SK-N-SH (cell line): ENCODE results near the gene ZFHX3. TPM values are rescaled to one million over a fixed set of nuclear protein-coding genes. Genes with fewer than 3 reads are reported as not detected.
A peak's percentile ranks its signal among the peaks of the same experiment; 100 is the strongest.

Source experiments
- CTCF ChIA-PET: fragments of 300-600, 350-600 bp; formaldehyde crosslinking; extraction: SDS; loops from one replicate; lab custom pipeline; 2021; lab: Yijun Ruan, JAX
- POLR2A ChIA-PET: fragments of 350-600 bp; sonication (Branson Sonifier 250); formaldehyde crosslinking; extraction: SDS; loops from one replicate; lab custom pipeline; 2020; ENCODE audit warnings: antibody characterized with exemption, inconsistent platforms; lab: Yijun Ruan, JAX
- DNase-seq: peaks from one replicate; pipeline ENCODE4 v3.0.0; 2012
- H2AFZ ChIP-seq: fragments of 200-600 bp; sonication (generic); 2 replicates; pipeline ENCODE4 v1.8.1; 2016; ENCODE audit warnings: antibody characterized with exemption, mild to moderate bottlenecking, low read depth
- H3F3A ChIP-seq: fragments of 200-600 bp; sonication (generic); replicated peaks from 2 replicates; pipeline ENCODE3; 2016; ENCODE audit warnings: antibody characterized with exemption, mild to moderate bottlenecking; ENCODE audit not compliant: insufficient read depth
- H3K27ac ChIP-seq, 2 experiments: fragments of 200-500 bp in 1 of 2; fragments of 200-600 bp in 1 of 2; sonication (Bioruptor generic) in 1 of 2; sonication (generic), shearing (Covaris generic) in 1 of 2; 2 replicates each; pipeline versions ENCODE4 v1.5.1 to v1.6.1; 2014 to 2016; ENCODE audit warnings: low read depth in 2 of 2, inconsistent platforms in 1 of 2, low read length in 1 of 2, mild to moderate bottlenecking in 1 of 2, mixed read lengths in 1 of 2
- H3K27me3 ChIP-seq: fragments of 200-600 bp; sonication (generic), shearing (Covaris generic); 2 replicates; pipeline ENCODE4 v1.6.1; 2016; ENCODE audit warnings: mixed run types; ENCODE audit not compliant: insufficient read depth
- H3K36me3 ChIP-seq, 2 experiments: fragments of 200-500 bp in 1 of 2; fragments of 200-600 bp in 1 of 2; sonication (Bioruptor generic) in 1 of 2; sonication (generic) in 1 of 2; replicated peaks in 1 of 2; 2 replicates each; pipeline versions ENCODE3 to v1.5.1; 2014 to 2016; ENCODE audit warnings: low read length in 1 of 2, mild to moderate bottlenecking in 1 of 2; ENCODE audit not compliant: insufficient read depth in 2 of 2, control insufficient read depth in 1 of 2
- H3K4me1 ChIP-seq, 2 experiments: fragments of 200-500 bp in 1 of 2; fragments of 200-600 bp in 1 of 2; sonication (Bioruptor generic) in 1 of 2; sonication (generic), shearing (Covaris generic) in 1 of 2; 2 replicates each; pipeline versions ENCODE4 v1.5.1 to v1.6.1; 2014 to 2016; ENCODE audit warnings: low read depth in 1 of 2, low read length in 1 of 2, mixed run types in 1 of 2; ENCODE audit not compliant: insufficient read depth in 2 of 2, control insufficient read depth in 1 of 2
- H3K4me2 ChIP-seq: fragments of 200-600 bp; sonication (generic), shearing (Covaris generic); 2 replicates; pipeline ENCODE4 v1.6.1; 2017; ENCODE audit warnings: mixed run types
- H3K4me3 ChIP-seq, 2 experiments: fragments of 200-500 bp in 1 of 2; fragments of 200-600 bp in 1 of 2; sonication (Bioruptor generic) in 1 of 2; sonication (generic), shearing (Covaris generic) in 1 of 2; 2 replicates each; pipeline versions ENCODE4 v1.5.1 to v1.8.1; 2014 to 2016; ENCODE audit warnings: low read depth in 2 of 2, inconsistent platforms in 1 of 2, low read length in 1 of 2, mild to moderate bottlenecking in 1 of 2, mixed read lengths in 1 of 2, moderate library complexity in 1 of 2
- H3K79me2 ChIP-seq: fragments of 200-600 bp; sonication (generic); 2 replicates; pipeline ENCODE4 v1.8.1; 2017; ENCODE audit warnings: mild to moderate bottlenecking; ENCODE audit not compliant: insufficient read depth
- H3K9ac ChIP-seq: fragments of 200-600 bp; sonication (generic); 2 replicates; pipeline ENCODE4 v1.6.1; 2017; ENCODE audit warnings: mixed run types
- H3K9me2 ChIP-seq: fragments of 200-600 bp; sonication (generic); 2 replicates; pipeline ENCODE4 v1.6.1; 2017; ENCODE audit warnings: mixed run types
- H3K9me3 ChIP-seq: fragments of 200-600 bp; sonication (generic); 2 replicates; pipeline ENCODE4 v1.6.1; 2017; ENCODE audit warnings: mixed run types, mild to moderate bottlenecking, moderate library complexity
- H4K20me1 ChIP-seq: fragments of 200-600 bp; sonication (generic); 2 replicates; pipeline ENCODE4 v1.6.1; 2017; ENCODE audit warnings: mild to moderate bottlenecking, mixed run types; ENCODE audit not compliant: insufficient read depth
- CHD2 ChIP-seq: fragments of 150-350 bp; IDR thresholded peaks from 2 replicates; pipeline ENCODE4 v1.6.1; 2018; ENCODE audit warnings: low read length; ENCODE audit not compliant: partially characterized antibody
- CTCF ChIP-seq: fragments of 200-600 bp; sonication (generic); IDR thresholded peaks from 2 replicates; pipeline ENCODE4 v1.6.1; 2017; ENCODE audit warnings: antibody characterized with exemption, mild to moderate bottlenecking, moderate library complexity
- EP300 ChIP-seq, 2 experiments: IDR thresholded peaks; 2 replicates each; pipeline versions ENCODE4 v1.4.0 to v1.6.1; 2012; ENCODE audit warnings: borderline replicate concordance in 1 of 2, low read depth in 1 of 2, low read length in 1 of 2
- FOSL2 ChIP-seq: IDR thresholded peaks from 2 replicates; pipeline ENCODE4 v1.4.0; 2012; ENCODE audit warnings: low read depth, mild to moderate bottlenecking, moderate library complexity, borderline replicate concordance
- FOXJ3 ChIP-seq: sonication (generic); formaldehyde crosslinking; IDR thresholded peaks from 2 replicates; pipeline ENCODE4 v1.5.1; 2020; ENCODE audit warnings: mild to moderate bottlenecking, missing genetic modification reagents
- IRF3 ChIP-seq: fragments of 150-350 bp; IDR thresholded peaks from 2 replicates; pipeline ENCODE4 v1.6.1; 2016; ENCODE audit warnings: mild to moderate bottlenecking, low read depth, low read length
- JUND ChIP-seq: IDR thresholded peaks from 2 replicates; pipeline ENCODE4 v1.4.0; 2012
- MAX ChIP-seq: IDR thresholded peaks from 2 replicates; pipeline ENCODE4 v1.4.0; 2012; ENCODE audit warnings: low read depth
- MEF2A ChIP-seq: IDR thresholded peaks from 2 replicates; pipeline ENCODE4 v1.4.0; 2012; ENCODE audit warnings: low read depth, borderline replicate concordance
- MXI1 ChIP-seq: IDR thresholded peaks from 2 replicates; pipeline ENCODE4 v1.6.1; 2012; ENCODE audit warnings: mild to moderate bottlenecking, low read depth, low read length, improper control_type of control experiment
- NFIC ChIP-seq: IDR thresholded peaks from 2 replicates; pipeline ENCODE4 v1.4.0; 2012; ENCODE audit warnings: borderline replicate concordance
- NRF1 ChIP-seq: IDR thresholded peaks from 2 replicates; pipeline ENCODE4 v1.6.1; 2012; ENCODE audit warnings: low read depth, mild to moderate bottlenecking, low read length
- PBX3 ChIP-seq: IDR thresholded peaks from 2 replicates; pipeline ENCODE4; 2012
- POLR2AphosphoS5 ChIP-seq: IDR thresholded peaks from 2 replicates; pipeline ENCODE4 v1.6.1; 2012; ENCODE audit warnings: low read depth, low read length
- RAD21 ChIP-seq: IDR thresholded peaks from 2 replicates; pipeline ENCODE4 v1.6.1; 2012; ENCODE audit warnings: mild to moderate bottlenecking, low read length
- RCOR1 ChIP-seq: fragments of 150-350 bp; IDR thresholded peaks from 2 replicates; pipeline ENCODE4 v1.6.1; 2017; ENCODE audit warnings: antibody characterized with exemption, low read length
- REST ChIP-seq: IDR thresholded peaks from 2 replicates; pipeline ENCODE4 v1.6.1; 2012; ENCODE audit warnings: mild to moderate bottlenecking, low read depth, low read length, moderate library complexity
- RXRA ChIP-seq: IDR thresholded peaks from 2 replicates; pipeline ENCODE4 v1.4.0; 2012; ENCODE audit warnings: low read depth, mild to moderate bottlenecking, borderline replicate concordance
- TAF1 ChIP-seq: IDR thresholded peaks from 2 replicates; pipeline ENCODE4 v1.6.1; 2012; ENCODE audit warnings: low read depth, mild to moderate bottlenecking, low read length, moderate library complexity, borderline replicate concordance
- TCF12 ChIP-seq: IDR thresholded peaks from 2 replicates; pipeline ENCODE4 v1.4.0; 2012
- USF1 ChIP-seq: IDR thresholded peaks from 2 replicates; pipeline ENCODE4 v1.4.0; 2012; ENCODE audit warnings: low read depth, borderline replicate concordance
- YY1 ChIP-seq: IDR thresholded peaks from 2 replicates; pipeline ENCODE4 v1.4.0; 2012; ENCODE audit warnings: low read depth, mild to moderate bottlenecking
- ZBTB33 ChIP-seq: IDR thresholded peaks from 2 replicates; pipeline ENCODE4 v1.4.0; 2012; ENCODE audit warnings: low read depth, borderline replicate concordance
- WGBS: methylation state at CpG from one replicate; pipeline ENCODE4 v1.1.6; 2017; ENCODE audit warnings: low lambda C conversion rate; 5-methylcytosine and 5-hydroxymethylcytosine counted together
- polyA plus RNA-seq, 3 experiments: library from polyadenylated mRNA; depleted of rRNA; stranded (reverse); fragments of >200 nt; gene quantifications; 2 replicates each; pipeline ENCODE4 v1.2.3, GENCODE V29; 2012

ZFHX3 gene
- polyA plus RNA-seq, 1 of the 3 experiments (the other 2 are of a cell fraction), result 2.0 TPM

GRCh38 chr16:73020409-73020884 is 27.5 kb downstream of the ZFHX3 start:
- peaks cover 32% of the 10 kb centered on the region for H3F3A ChIP-seq
- H3K4me2 ChIP-seq, result peak overlapping the region; percentile 79
- H3K9ac ChIP-seq, result peak overlapping the region; percentile 43; the same call in 1 of the 2 replicates
- no peaks in the 10 kb centered on the region for H3K27me3 ChIP-seq
- peaks cover 21 to 47% of the 10 kb centered on the region in 2 experiments for H3K4me1 ChIP-seq
- H3K27ac ChIP-seq, result peak overlapping the region; percentile 50 to 95
- no peak for DNase-seq
- CTCF ChIA-PET, result interaction anchor here (0.7 to 2.1 kb wide), 3 partner anchors 19 to 59 kb away, joined by 3 to 4 read pairs (median 3); no protein-coding TSS in a partner anchor
- POLR2A ChIA-PET, result no interaction called here
- H3K79me2 ChIP-seq, result peaks cover 91% of the 10 kb centered on the region
- H3K36me3 ChIP-seq, result no peaks in the 10 kb centered on the region
- H3K9me3 ChIP-seq, result no peaks in the 10 kb centered on the region
- H3K9me2 ChIP-seq, result no peaks in the 10 kb centered on the region
- no peak overlapping the region for H2AFZ ChIP-seq
- WGBS, result 25% methylated on average over 11 of the region's 12 CpGs
- peak overlapping the region in 1 of 2 experiments; percentile 45; a peak in 1 of 4 replicates for H3K4me3 ChIP-seq
- peaks cover 70% of the 10 kb centered on the region for H4K20me1 ChIP-seq
- TF ChIP-seq NRF1, result no peak
- peak; percentile 70 for TF ChIP-seq JUND
- TF ChIP-seq TAF1, result no peak
- TF ChIP-seq USF1, result no peak
- TF ChIP-seq FOSL2, result peak; percentile 86
- peak; percentile 58 for TF ChIP-seq MAX
- no peak for TF ChIP-seq RCOR1
- peak; percentile 73 for TF ChIP-seq PBX3
- no peak for TF ChIP-seq YY1
- no peak for TF ChIP-seq CHD2
- TF ChIP-seq EP300 (IDR thresholded peaks at IDR 0.05; ENCODE audit: borderline replicate concordance in 1 of 2, low read depth in 1 of 2, low read length in 1 of 2), result peak in 1 of 2 experiments; percentile 88; a peak in 2 of 4 replicates
- no peak for TF ChIP-seq MXI1
- TF ChIP-seq MEF2A, result no peak
- peak; percentile 31; the same call in 1 of the 2 replicates for TF ChIP-seq ZBTB33
- peak; percentile 26; the same call in 1 of the 2 replicates for TF ChIP-seq POLR2AphosphoS5
- TF ChIP-seq RXRA, result no peak; the same call in 1 of the 2 replicates
- TF ChIP-seq IRF3, result no peak
- TF ChIP-seq FOXJ3 (CRISPR knock-in tag), result no peak
- TF ChIP-seq TCF12, result peak; percentile 92
- no peak for TF ChIP-seq CTCF
- TF ChIP-seq RAD21, result no peak
- TF ChIP-seq REST, result no peak
- TF ChIP-seq NFIC, result peak; percentile 98
